Upper lobe of right lung (tissue), 1 donor: ENCODE measurements around the gene MCRIP2. TPM values are rescaled to one million over a fixed set of nuclear protein-coding genes. Genes with fewer than 3 reads are reported as not detected.

Experiments used
- ATAC-seq: fragments of 200-7000 bp; cut with Tn5 transposase; one replicate; pipeline ENCODE4 v1.9.1; 2020; ENCODE audit warnings: mild to moderate bottlenecking, moderate library complexity
- DNase-seq: peaks from one replicate; pipeline ENCODE4 v3.0.0-alpha.2; 2020
- H3K27ac ChIP-seq: fragments of 200-600 bp; one replicate; pipeline ENCODE4 v1.8.0; 2022
- H3K27me3 ChIP-seq: fragments of 200-600 bp; one replicate; pipeline ENCODE4 v1.8.0; 2022; ENCODE audit warnings: mild to moderate bottlenecking
- H3K36me3 ChIP-seq: fragments of 200-600 bp; one replicate; pipeline ENCODE4 v1.8.0; 2022
- H3K4me1 ChIP-seq: fragments of 200-600 bp; one replicate; pipeline ENCODE4 v1.8.0; 2022
- H3K4me3 ChIP-seq: fragments of 200-600 bp; one replicate; pipeline ENCODE4 v1.8.0; 2022; ENCODE audit warnings: mild to moderate bottlenecking
- H3K9me3 ChIP-seq: fragments of 200-600 bp; one replicate; pipeline ENCODE4 v1.8.0; 2022
- intact Hi-C: fragments of 100-400 bp; cut with DNase I; formaldehyde crosslinking; loops from one replicate; pipeline ENCODE4 v1.11.0; 2022
- total RNA-seq: library from RNA; stranded (reverse); fragmentation: NEBNext Ultra II Directional; extraction: Animal tissue kit (Norgen Biotek cat#: 25700); gene quantifications from one replicate; pipeline ENCODE4 v1.2.1, GENCODE V29; 2021
- TF ChIP-seq, protein P1 (sequence below): fragments of 200-600 bp; IDR thresholded peaks from one replicate; pipeline ENCODE4 v1.8.0; 2022; ENCODE audit warnings: antibody characterized with exemption
- donor health status: DM: no; HTN: yes; CAD: no; lungs with severe emphysema.

The MCRIP2 gene
- total RNA-seq, 1 donor from 2014 or later: 57.9 TPM

DNA sequence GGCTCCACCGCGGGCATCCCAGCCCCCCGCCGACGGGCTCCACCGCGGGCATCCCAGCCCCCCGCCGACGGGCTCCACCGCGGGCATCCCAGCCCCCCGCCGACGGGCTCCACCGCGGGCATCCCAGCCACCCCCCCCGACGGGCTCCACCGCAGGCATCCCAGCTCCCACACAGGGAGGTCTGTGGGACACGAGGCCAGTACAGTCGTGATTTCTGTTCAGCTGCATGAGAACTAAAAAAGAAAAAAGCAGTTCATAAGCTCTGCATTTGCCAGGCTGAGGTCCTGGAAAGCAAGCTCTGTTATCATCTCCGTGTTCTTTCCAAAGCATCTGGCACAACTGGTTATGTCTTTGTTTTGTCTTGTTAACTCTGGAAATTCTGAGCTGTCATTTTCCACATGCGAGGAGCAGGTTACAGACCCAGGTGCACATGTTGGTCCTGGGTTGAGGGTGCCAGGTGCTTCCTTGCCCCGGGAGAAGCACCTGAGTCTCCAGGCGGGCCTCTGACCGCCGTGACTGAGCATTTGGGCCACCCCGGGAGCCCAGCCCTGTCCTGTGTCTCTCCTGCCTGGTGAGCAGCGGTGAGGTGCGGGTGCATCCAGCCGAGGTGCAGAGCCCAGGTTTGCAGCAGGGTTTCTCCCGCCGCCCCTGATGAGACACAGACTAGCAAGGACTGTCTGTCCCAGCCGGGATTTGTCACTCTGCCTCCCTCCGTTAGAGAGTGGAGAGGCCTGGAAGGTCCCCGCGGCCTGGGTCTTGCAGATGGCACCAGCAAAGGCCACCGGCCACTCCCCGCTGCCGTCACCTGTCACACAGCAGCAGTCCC, 20.7 kb upstream of the MCRIP2 start:
- intact Hi-C loops: no loop called here
- no peak for ATAC-seq
- Histone ChIP-seq H3K27me3 (no peaks in the 10 kb centered on the region), H3K36me3 (peaks cover 6% of the 10 kb centered on the region), H3K27ac (no peak overlapping the region), H3K9me3 (no peaks in the 10 kb centered on the region), H3K4me3 (no peak overlapping the region), H3K4me1 (peaks cover 13% of the 10 kb centered on the region)
- DNase-seq: no peak
- TF ChIP-seq, protein P1, sequence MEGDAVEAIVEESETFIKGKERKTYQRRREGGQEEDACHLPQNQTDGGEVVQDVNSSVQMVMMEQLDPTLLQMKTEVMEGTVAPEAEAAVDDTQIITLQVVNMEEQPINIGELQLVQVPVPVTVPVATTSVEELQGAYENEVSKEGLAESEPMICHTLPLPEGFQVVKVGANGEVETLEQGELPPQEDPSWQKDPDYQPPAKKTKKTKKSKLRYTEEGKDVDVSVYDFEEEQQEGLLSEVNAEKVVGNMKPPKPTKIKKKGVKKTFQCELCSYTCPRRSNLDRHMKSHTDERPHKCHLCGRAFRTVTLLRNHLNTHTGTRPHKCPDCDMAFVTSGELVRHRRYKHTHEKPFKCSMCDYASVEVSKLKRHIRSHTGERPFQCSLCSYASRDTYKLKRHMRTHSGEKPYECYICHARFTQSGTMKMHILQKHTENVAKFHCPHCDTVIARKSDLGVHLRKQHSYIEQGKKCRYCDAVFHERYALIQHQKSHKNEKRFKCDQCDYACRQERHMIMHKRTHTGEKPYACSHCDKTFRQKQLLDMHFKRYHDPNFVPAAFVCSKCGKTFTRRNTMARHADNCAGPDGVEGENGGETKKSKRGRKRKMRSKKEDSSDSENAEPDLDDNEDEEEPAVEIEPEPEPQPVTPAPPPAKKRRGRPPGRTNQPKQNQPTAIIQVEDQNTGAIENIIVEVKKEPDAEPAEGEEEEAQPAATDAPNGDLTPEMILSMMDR: no peak

DNA sequence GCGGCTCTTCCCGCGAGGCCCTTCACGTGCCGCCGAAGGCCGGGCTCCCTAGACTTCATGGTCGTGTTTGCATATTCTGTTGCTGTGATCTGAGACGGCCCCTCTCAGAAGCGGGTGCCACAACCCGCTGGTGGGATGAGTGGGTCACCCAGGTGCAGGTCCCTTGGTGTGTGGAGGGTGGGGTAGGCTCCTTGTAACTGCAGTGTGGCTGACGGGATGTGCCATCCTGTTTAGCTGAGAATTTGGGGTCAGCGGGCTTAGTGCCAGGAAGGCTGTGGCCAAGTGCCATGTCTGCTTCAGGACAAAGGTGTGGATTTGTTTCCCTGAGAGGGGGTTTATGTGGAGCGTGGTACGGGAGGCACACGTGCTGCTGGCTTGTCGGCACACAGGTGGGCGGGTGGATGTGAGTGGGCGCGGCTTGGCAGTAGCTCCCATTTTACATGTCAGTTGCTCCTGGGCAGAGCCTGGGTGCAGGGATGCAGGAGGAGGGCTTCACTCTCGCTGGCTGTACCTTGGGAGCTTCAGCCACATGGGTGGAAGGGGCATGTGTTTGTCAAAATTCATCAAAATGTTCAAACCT, 20.0 kb upstream of the MCRIP2 start:
- TF ChIP-seq, protein P1: no peak
- H3K27ac ChIP-seq: peak overlapping the region; percentile 11

DNA sequence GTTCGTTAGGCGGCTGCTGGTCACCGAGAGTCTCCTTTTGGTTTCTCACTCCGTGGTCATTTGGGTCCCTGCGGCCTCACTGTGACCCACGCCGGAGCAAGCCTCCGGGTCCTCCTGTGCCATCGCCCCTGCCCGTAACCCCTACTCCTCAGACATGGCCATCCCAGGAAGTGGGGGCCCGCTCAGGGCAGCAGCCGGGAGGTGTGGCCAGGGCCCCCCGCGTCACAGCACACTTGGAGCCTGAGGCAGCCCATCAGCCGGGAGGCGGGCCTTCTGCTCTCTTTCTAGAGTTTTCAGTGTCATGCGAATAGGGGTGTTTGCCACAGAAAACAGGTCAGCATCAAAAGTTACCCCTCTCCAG, 18.7 kb upstream of the MCRIP2 start:
- Histone ChIP-seq H3K4me1 (peaks cover 13% of the 10 kb centered on the region), H3K4me3 (no peak overlapping the region), H3K27ac (no peak overlapping the region), H3K27me3 (no peaks in the 10 kb centered on the region), H3K36me3 (peaks cover 11% of the 10 kb centered on the region), H3K9me3 (no peaks in the 10 kb centered on the region)
- ATAC-seq: no peak
- intact Hi-C loops: no loop called here
- TF ChIP-seq, protein P1: no peak
- no peak for DNase-seq

More for the DNA sequence above, 20.0 kb upstream of the MCRIP2 start:
- DNase-seq (no peak), ATAC-seq (no peak)
- Histone ChIP-seq H3K4me1 (peaks cover 13% of the 10 kb centered on the region), H3K27me3 (no peaks in the 10 kb centered on the region), H3K4me3 (no peak overlapping the region), H3K9me3 (no peaks in the 10 kb centered on the region), H3K36me3 (peaks cover 11% of the 10 kb centered on the region)
- intact Hi-C loops: no loop called here

DNA sequence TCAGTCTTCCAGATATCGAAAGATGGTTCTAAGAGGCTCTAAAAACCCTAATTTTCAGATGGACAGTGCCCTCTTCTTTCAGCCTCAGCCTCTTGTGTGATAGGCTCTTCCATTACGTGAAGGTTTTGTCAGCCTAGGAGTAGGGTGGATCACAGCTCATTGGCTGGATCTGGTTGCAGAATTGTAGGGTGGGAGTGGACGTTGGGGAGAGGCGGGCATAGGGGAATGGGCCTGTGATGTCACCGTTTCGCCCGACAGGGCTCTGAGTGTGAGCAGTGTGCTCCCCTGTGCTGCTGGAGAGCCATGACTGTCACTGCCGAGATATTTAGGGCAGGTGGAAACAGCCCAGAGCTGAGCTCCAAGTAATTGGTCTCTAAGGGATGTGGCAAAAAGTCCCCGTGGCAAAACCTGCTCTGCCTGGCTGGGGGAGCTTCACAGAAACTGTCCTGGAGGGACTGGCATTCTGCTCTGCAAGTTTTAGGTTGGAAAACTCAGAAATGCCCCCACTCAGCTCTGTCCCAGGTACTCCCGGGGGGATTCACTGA, 17.0 kb upstream of the MCRIP2 start:
- TF ChIP-seq, protein P1: no peak
- H3K4me3 ChIP-seq: no peak overlapping the region
- no peaks in the 10 kb centered on the region for H3K27me3 ChIP-seq
- H3K27ac ChIP-seq: no peak overlapping the region
- H3K36me3 ChIP-seq: peaks cover 20% of the 10 kb centered on the region
- intact Hi-C loops: no loop called here
- H3K9me3 ChIP-seq: no peaks in the 10 kb centered on the region
- peaks cover 13% of the 10 kb centered on the region for H3K4me1 ChIP-seq
- DNase-seq: no peak
- no peak for ATAC-seq

DNA sequence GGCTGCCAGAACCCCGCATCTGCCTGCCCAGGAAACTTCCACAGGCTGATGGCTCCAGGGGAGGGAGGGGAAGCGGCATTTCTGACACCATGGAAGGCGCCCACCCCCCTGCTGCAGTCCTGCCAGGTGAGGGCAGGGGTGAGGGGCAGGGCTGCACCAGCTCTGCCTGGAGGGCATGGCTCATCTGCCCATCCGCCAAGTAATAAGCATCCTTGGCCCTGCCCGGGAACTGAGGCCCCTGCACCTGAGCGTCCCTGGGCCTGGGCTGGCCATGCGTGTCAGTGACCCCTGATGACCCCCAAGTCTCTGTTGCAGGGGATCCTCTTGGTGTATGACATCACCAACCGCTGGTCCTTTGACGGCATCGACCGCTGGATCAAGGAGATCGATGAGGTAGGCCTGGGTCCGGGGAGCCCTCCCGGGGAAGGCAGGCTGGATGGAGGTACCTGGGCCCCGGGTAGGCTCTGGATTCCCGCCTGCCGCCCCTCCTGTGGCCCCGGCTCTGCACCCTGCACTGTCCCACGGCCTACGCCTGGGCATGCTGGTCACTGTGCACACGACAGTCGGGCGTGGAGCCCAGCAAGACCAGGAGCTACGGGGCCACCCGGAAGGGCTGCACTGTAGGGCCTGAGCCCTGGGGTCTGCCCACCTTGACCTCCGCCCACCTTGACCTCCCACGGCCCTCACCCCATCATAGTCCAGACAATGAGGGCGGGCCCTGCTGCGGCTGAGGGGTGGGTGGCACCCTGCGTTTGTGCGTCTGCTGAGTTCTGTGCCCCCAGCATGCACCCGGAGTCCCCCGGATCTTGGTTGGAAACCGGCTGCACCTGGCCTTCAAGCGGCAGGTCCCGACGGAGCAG, 16.3 kb upstream of the MCRIP2 start:
- Histone ChIP-seq H3K9me3 (no peaks in the 10 kb centered on the region), H3K27me3 (no peaks in the 10 kb centered on the region), H3K27ac (no peak overlapping the region), H3K4me1 (peaks cover 19% of the 10 kb centered on the region), H3K36me3 (peaks cover 20% of the 10 kb centered on the region), H3K4me3 (no peak overlapping the region)
- intact Hi-C loops: no loop called here
- TF ChIP-seq, protein P1: no peak
- no peak for ATAC-seq
- DNase-seq: no peak
